ELF-1 (cell line): ENCODE results near the gene BNIP3.
"Not testable (repeated sequence)": the region's sequence is repeated elsewhere in the genome, so short reads cannot be mapped to it uniquely, and the experiment has no call there.

Source experiments
- DNase-seq: peaks from one replicate; pipeline ENCODE4 v3.0.0-alpha.2; 2016; ENCODE audit warnings: low read depth, low spot score

BNIP3 gene

DNA sequence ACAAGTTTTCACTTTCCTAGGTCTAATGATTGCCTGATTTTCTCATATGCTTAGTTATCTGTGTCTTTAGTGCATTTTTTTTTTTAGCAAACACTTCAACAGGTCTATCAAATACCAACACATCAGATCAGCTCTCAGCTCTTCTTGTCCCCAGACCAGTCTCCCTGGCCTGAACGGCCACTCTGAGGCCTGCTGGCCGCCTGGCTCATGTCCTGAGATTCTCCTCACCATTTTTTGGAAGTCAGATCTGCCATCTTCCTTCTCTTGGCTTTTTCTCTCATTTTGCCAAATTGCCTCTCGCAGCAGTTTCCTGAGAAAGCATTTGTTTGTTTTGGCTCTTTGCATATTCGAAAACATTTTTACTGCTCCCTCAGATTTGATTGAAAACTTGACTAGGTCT, 51.6 kb downstream of the BNIP3 start:
- no peak for DNase-seq

GRCh38 chr10:131929122-131929845, 52.4 kb downstream of the BNIP3 start:
- peak; percentile 32 for DNase-seq

DNA sequence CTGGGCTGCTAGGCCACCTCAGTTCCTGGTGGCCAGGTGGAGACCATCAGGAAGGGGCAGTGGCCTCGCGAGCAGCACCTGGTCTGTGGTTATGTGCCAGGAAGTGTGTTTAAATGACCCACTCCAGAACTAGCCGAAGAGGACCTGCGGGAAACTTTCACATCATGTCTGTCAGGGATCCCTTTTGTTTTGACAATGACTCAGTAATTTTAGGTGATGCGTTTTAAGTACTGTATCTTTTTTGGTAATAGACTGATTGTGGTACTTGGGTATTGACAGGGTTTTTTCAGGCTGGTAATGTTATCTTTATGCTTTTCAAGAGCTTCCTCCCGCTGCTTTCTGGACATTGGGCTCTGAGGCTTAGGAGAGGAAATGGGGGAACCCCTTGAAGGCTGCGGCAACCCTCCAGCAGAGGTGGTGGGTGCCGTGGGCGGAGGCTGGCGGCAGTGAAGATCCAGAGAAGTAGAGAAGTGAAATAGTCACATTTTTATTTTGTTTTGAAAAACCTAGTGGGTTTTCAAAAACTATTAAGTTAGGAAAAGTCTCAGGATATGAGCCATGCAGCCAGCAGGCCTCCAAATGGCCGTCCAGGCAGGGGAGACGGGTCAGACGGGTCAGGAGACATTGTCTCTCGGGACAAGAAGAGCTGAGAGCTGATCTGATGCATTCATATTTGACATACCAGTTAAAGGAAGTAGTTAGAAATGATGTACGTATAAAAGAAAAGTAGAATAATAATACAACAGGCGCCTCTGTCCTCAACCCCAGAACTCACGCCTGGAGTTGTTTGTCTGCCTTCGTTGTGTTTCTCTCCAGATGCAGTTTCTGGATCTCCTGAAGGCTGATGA, 53.3 kb downstream of the BNIP3 start:
- DNase-seq, result no peak

DNA sequence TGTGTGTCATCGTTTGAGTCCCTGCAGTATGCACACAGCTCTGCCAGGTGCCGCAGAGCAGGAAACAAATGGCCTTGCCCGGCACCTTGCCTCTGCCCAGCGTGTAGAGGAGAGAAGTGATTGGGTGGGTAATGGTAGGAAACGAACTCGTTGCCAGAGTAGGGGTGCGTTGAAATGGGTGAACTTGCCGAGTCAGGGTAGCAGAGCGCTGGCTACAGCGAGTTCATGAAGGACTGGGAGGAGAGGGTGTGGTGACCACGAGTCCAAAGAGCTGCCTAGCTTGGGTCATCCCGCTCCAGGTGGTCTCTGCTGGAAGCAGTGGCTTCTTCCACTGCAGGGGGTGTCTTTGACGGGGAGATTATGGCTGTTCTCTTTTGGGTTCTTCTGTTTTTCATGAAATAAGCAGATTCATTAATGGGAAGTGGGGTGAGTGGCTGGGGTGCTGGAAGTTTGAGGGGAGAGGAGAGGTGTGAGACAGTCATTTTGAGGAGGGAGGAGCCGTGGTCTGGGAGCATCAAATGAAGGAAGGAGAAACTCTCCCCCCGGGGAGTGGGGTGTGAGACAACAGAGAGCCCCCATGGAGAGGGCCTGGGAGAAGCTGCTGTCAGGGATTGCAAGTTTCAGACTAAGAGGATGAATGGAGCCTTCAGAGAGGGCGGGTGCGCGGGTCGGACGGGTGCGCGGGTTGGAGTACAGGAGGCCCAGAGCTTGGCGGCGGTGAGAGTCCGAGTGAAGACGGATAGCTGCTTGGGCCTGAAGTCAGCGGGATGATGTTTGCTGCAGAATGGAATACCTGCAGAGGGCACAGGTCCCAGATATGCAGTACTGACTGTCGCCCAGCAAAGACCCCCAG, 54.8 kb downstream of the BNIP3 start:
- DNase-seq, result no peak

DNA sequence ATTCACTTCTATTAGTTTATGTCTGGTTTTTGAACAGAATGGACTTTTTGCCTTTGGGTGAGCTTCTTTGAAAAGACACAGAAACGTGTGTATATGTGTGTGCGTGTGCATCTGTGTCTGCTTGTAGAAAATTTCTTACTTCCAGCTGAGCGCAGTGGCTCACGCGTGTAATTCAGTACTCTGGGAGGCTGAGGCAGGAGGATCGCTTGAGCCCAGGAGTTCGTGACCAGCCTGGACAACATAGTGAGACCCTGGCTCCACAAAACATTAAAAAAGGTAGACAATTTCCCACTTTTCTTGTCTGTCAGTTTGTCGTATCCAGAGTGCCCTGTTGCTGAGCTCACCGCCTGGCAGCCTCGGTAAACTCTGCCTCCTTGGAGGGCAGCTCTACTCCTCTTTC, 55.5 kb downstream of the BNIP3 start:
- DNase-seq, result no peak

- DNase-seq, result no peak
Observed at GRCh38 chr10:131925716-131926115, 56.0 kb downstream of the BNIP3 start.

- no peak for DNase-seq
Observed at GRCh38 chr10:131925011-131925649, 56.6 kb downstream of the BNIP3 start.

DNA sequence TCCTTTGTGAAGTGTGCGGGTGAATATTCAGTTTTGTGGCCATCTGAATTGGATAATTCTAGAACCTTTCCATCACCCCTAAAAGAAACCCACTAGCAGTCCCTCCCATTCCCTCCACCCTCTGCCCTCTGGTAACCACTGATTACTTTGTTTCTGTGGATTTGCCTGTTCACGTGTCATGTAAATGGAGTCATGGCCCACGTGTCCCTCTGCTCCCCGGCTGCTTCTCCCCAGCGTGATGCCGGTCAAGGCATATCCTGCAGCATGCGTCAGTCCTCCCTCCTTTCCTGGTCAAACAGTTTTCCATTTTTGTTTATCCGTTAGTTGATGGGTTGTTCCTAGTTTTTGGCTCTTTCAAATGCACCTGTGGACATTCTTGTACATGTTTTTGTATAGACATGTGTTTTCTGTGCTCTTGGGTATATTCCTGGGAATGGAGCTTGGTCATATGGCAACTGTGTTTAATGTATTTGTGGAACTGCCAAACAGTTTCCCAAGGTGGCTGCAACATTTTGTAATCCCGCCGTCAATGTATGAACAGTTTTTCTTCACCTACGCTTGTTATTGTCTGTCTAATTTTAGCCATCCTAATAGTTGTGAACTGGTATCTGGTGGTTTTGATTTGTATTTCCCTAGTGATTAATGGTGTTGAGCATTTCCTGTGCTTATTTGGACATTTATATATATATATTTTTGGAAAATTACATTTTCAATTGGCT, 58.5 kb downstream of the BNIP3 start:
- DNase-seq, result no peak

- DNase-seq, result no peak
Observed at GRCh38 chr10:131921184-131921583, 60.5 kb downstream of the BNIP3 start.

DNA sequence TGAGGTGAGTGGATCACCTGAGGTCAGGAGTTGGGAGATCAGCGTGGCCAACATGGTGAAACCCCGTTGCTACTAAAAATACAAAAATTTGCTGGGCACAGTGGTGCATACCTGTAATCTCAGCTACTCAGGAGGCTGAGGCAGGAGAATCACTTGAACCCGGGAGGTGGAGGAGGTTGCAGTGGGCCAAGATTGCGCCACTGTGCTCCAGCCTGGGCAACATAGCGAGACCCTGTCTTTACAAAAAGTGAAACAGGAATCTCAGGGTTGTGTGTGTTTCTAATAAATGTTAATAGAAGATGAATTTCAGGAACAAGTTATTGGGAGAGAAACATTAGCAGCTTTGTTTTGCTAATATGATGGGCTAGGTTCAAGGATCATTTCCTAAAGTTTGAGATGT, 61.0 kb downstream of the BNIP3 start:
- DNase-seq, result no peak

- DNase-seq, result no peak
Observed at GRCh38 chr10:131920151-131920550, 61.6 kb downstream of the BNIP3 start.

- DNase-seq, result not testable (repeated sequence)
Observed at GRCh38 chr10:131919461-131919860, 62.3 kb downstream of the BNIP3 start.
